WTC11 (cell line): ENCODE results near the gene LFNG. TPM values are rescaled to one million over a fixed set of nuclear protein-coding genes. Genes with fewer than 3 reads are reported as not detected.

ENCODE experiments used
- ATAC-seq: fragments of 200-7000 bp; cut with Tn5 transposase; 2 replicates; pipeline ENCODE4 v1.10.0; 2021; ENCODE audit warnings: mild to moderate bottlenecking, moderate library complexity
- CTCF ChIA-PET: fragments of 300-600 bp; sonication (Branson Sonifier 250); formaldehyde crosslinking; loops from one replicate; lab custom pipeline; 2021; ENCODE audit warnings: antibody characterized with exemption; lab: Charles Lee
- POLR2A ChIA-PET: fragments of 350-600 bp; sonication (Branson Sonifier 250); formaldehyde crosslinking; loops from one replicate; lab custom pipeline; 2021; ENCODE audit warnings: antibody characterized with exemption; lab: Charles Lee
- DNase-seq: peaks from one replicate; pipeline ENCODE4 v3.0.0; 2021; ENCODE audit warnings: low spot score
- H3K27ac Mint-ChIP-seq: 2 replicates; pipeline ENCODE4 v1.8.0; 2021; ENCODE audit warnings: mixed read lengths
- H3K27me3 Mint-ChIP-seq: 2 replicates; pipeline ENCODE4 v1.8.0; 2021; ENCODE audit warnings: low read depth, mild to moderate bottlenecking, moderate library complexity, mixed read lengths
- H3K36me3 Mint-ChIP-seq: 2 replicates; pipeline ENCODE4 v1.8.0; 2021; ENCODE audit warnings: mixed read lengths
- H3K4me1 Mint-ChIP-seq: 2 replicates; pipeline ENCODE4 v1.8.0; 2022; ENCODE audit warnings: mixed read lengths
- H3K4me3 Mint-ChIP-seq: 2 replicates; pipeline ENCODE4 v1.8.0; 2021; ENCODE audit warnings: mild to moderate bottlenecking, moderate library complexity, mixed read lengths
- H3K9me3 Mint-ChIP-seq: 2 replicates; pipeline ENCODE4 v1.8.0; 2021; ENCODE audit warnings: mixed read lengths
- FOXP1 ChIP-seq: sonication (generic); formaldehyde crosslinking; IDR thresholded peaks from 2 replicates; pipeline ENCODE4 v1.8.0; 2022; ENCODE audit warnings: missing genetic modification reagents, mild to moderate bottlenecking, moderate library complexity, borderline replicate concordance
- HMGXB4 ChIP-seq: sonication (generic); formaldehyde crosslinking; IDR thresholded peaks from 2 replicates; pipeline ENCODE4 v1.8.1; 2023; ENCODE audit warnings: mild to moderate bottlenecking, moderate library complexity, missing genetic modification reagents
- OVOL2 ChIP-seq: fragments of 250-450 bp; sonication (Bioruptor Pico); IDR thresholded peaks from 2 replicates; pipeline ENCODE4 v1.9.0; 2021; ENCODE audit warnings: mild to moderate bottlenecking, borderline replicate concordance
- SP1 ChIP-seq: sonication (generic); formaldehyde crosslinking; conservative IDR thresholded peaks from 2 replicates; pipeline ENCODE4 v1.8.1; 2022; ENCODE audit warnings: missing genetic modification reagents
- USF1 ChIP-seq: sonication (generic); formaldehyde crosslinking; IDR thresholded peaks from 2 replicates; pipeline ENCODE4 v1.8.0; 2022; ENCODE audit warnings: mild to moderate bottlenecking, missing genetic modification reagents
- ZNF317 ChIP-seq: sonication (generic); formaldehyde crosslinking; IDR thresholded peaks from 2 replicates; pipeline ENCODE4 v1.8.1; 2023; ENCODE audit warnings: low read depth, mild to moderate bottlenecking, moderate library complexity, missing genetic modification reagents, borderline replicate concordance
- total RNA-seq: library from RNA; stranded (reverse); gene quantifications from 3 replicates; pipeline ENCODE4 v1.2.3, GENCODE V29; 2021
- TF ChIP-seq, protein P1 (sequence below): sonication (generic); formaldehyde crosslinking; IDR thresholded peaks from 2 replicates; pipeline ENCODE4 v1.8.1; 2023; ENCODE audit warnings: mild to moderate bottlenecking, missing genetic modification reagents

The LFNG gene
- total RNA-seq, 1 experiment from 2014 or later: 29.4 TPM

DNA sequence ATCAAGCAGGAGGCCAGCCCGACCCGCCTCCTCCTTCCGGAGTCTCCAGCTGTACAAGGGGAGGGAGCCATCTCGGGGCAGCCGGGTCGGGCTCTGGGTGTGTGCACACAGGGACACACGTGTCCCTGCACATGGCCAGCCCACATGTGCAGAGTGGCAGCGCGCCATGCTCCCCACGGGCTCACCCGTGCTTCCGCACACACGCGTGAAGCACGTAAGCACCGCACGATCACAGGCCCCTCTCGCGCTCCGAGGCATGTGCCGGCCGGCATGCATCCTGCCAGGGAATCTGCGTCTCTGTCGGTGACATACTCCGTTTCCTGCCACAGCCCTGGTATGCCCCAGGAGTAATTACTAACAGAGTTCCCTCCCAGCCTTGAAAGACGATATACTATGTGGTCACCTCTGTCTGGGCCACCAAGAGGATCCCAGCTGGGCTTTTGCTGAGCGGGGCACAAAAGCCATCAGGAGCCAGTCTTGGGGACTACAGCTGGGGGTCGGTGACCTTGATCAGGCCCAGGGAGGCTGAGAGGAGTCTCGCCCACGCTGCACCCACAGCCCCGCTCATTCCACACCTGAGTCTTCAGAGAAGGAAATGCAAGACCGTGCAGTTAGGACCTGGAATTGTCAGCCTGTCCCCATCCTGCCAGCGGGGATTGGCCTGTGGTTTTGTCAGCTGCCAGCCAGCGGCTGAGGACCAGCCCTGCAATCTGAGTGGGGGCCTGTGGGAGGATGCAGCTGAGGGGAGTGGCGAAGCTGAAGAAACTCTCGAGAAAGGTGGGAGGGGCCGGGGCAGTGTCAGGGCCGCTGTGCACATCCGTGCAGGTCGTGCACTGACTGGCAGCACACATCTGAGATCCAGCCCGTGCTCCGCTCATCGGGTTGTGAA is 11.0 kb upstream of the LFNG start (continued):
- TF ChIP-seq HMGXB4: no peak
- TF ChIP-seq USF1 (CRISPR knock-in tag): no peak

- TF ChIP-seq OVOL2 (no peak), ZNF317 (no peak), FOXP1 (CRISPR knock-in tag) (no peak), HMGXB4 (no peak), SP1 (CRISPR knock-in tag) (no peak)
- POLR2A ChIA-PET: no interaction called here
- ATAC-seq: no peak
- Mint-ChIP-seq H3K9me3 (no peaks in the 10 kb centered on the region), H3K27ac (no peak overlapping the region), H3K36me3 (no peaks in the 10 kb centered on the region), H3K27me3 (no peaks in the 10 kb centered on the region), H3K4me1 (peaks cover 5% of the 10 kb centered on the region), H3K4me3 (no peak overlapping the region)
- CTCF ChIA-PET: interaction anchor here (1.0 to 2.1 kb wide), 3 partner anchors 11 to 57 kb away, joined by 4 to 7 read pairs (median 5); no protein-coding TSS in a partner anchor
- no peak for DNase-seq
These were observed 10.2 kb upstream of the LFNG start for GRCh38 chr7:2509298-2509906.

GRCh38 chr7:2510130-2510776 is 9.3 kb upstream of the LFNG start:
- Mint-ChIP-seq H3K36me3 (no peaks in the 10 kb centered on the region), H3K27me3 (no peaks in the 10 kb centered on the region), H3K4me3 (no peak overlapping the region)
- POLR2A ChIA-PET: interaction anchor here (0.8 kb wide), 1 partner anchor 15 kb away, joined by 3 read pairs; no protein-coding TSS in a partner anchor
- TF ChIP-seq, protein P1, sequence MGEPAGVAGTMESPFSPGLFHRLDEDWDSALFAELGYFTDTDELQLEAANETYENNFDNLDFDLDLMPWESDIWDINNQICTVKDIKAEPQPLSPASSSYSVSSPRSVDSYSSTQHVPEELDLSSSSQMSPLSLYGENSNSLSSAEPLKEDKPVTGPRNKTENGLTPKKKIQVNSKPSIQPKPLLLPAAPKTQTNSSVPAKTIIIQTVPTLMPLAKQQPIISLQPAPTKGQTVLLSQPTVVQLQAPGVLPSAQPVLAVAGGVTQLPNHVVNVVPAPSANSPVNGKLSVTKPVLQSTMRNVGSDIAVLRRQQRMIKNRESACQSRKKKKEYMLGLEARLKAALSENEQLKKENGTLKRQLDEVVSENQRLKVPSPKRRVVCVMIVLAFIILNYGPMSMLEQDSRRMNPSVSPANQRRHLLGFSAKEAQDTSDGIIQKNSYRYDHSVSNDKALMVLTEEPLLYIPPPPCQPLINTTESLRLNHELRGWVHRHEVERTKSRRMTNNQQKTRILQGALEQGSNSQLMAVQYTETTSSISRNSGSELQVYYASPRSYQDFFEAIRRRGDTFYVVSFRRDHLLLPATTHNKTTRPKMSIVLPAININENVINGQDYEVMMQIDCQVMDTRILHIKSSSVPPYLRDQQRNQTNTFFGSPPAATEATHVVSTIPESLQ (CRISPR knock-in tag): no peak
- TF ChIP-seq HMGXB4: 0 out of 2 replicates have a peak, but pooled peaks have one; percentile 41
- TF ChIP-seq, all 79 proteins: peak for 1
- no peak overlapping the region for H3K27ac Mint-ChIP-seq
- DNase-seq (no peak), ATAC-seq (no peak)
- peaks cover 5% of the 10 kb centered on the region for H3K4me1 Mint-ChIP-seq
- CTCF ChIA-PET: interaction anchor here (0.8 kb wide), 1 partner anchor 87 kb away, joined by 4 read pairs; no protein-coding TSS in a partner anchor
- H3K9me3 Mint-ChIP-seq: no peaks in the 10 kb centered on the region
